ENCODE results near the gene ANKRD33B.

ANKRD33B gene

DNA sequence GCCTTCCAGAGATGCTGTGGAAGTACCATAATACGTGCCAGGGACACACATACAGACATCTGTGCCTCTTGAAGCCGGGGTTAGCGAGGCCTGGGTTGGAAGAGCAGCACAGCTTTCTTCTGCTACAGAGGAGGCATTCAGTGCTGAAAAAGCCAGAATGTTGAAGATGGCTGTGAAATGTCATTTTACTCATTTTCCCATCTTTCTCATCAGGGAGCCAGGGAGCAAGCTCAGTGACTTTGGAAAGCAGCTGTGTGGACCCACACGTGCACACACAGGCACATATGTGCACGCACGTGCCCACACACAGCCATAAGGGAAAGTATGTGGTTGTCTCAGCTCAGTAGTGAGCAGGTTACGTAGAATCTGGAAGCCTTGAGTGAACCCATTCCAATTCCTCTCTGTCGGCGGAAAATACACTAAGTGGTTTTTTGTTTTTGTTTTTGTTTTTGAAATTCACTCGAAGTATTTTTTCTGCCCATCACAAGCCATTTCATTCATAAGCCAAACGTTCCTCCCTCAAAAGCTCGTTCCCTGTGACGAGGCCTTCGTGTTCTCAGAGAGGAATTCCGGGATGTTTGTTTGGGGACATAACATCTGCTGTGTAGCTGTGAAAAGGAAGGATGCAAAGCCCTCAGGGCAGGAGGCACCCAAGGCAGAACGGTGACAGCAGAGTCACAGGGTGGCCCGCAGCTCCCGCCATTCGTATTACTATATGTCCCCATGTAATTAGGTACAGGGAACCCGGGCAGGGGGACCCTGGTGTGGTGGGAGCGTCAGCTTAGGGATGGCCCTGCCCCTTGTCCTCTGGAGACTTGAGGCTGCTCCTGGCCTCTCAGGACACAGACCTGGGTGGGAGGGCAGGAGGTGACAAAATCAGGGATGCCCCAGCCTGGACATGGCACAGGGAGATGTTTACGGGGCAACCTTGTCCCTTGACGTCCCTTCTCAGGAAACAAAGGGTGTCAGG lies 29.0 kb upstream of the ANKRD33B start:
- Histone ChIP-seq H4K8ac (ENCODE audit: low read length) (no peak overlapping the region), H4K91ac (ENCODE audit: low read length) (no peak overlapping the region), H3K36me3 (ENCODE audit: control insufficient read depth in 1 of 2, insufficient read depth in 2 of 2, low read depth in 1 of 2, low read length in 2 of 2) (no peaks in the 10 kb centered on the region), H3K4me1 (ENCODE audit: control insufficient read depth, insufficient read depth, low read depth, low read length) (no peaks in the 10 kb centered on the region), H2AFZ (ENCODE audit: low read depth, low read length) (no peak overlapping the region), H3K4me3 (ENCODE audit: insufficient read depth in 1 of 2, low read depth in 1 of 2, low read length in 2 of 2) (no peak overlapping the region), H3K27me3 (ENCODE audit: control insufficient read depth in 1 of 2, insufficient read depth in 1 of 2, low read length in 2 of 2) (no peaks in the 10 kb centered on the region), H3K27ac (ENCODE audit: low read length, poor library complexity, severe bottlenecking) (no peak overlapping the region), H2BK15ac (ENCODE audit: low read depth, poor library complexity, severe bottlenecking) (no peak overlapping the region), H3K14ac (ENCODE audit: low read length in 2 of 2) (peak overlapping the region in 1 of 2 experiments; percentile 53), H2AK5ac (ENCODE audit: low read length, severe bottlenecking) (peak overlapping the region; percentile 18), H3K79me1 (replicated peaks; ENCODE audit: low read length, poor library complexity, severe bottlenecking) (no peaks in the 10 kb centered on the region), H2BK5ac (ENCODE audit: low read depth, low read length, poor library complexity, severe bottlenecking) (no peak overlapping the region), H3K18ac (ENCODE audit: low read depth in 1 of 2, low read length in 2 of 2) (no peak overlapping the region), H2BK12ac (ENCODE audit: low read length in 2 of 2) (no peak overlapping the region), H3K9ac (ENCODE audit: low read length) (no peak overlapping the region), H2BK120ac (ENCODE audit: low read depth, low read length) (no peak overlapping the region), H3K9me3 (ENCODE audit: control insufficient read depth, low read length) (no peaks in the 10 kb centered on the region), H3K23ac (ENCODE audit: low read length in 2 of 2) (peak overlapping the region in 1 of 2 experiments; percentile 36), H3K4me2 (ENCODE audit: low read length, poor library complexity, severe bottlenecking) (no peak overlapping the region), H3K4ac (ENCODE audit: low read depth in 1 of 2, low read length in 2 of 2) (no peak overlapping the region)
- 85% methylated on average over 20 of the region's 23 CpGs for WGBS
- no peak for DNase-seq

- Histone ChIP-seq H2BK12ac (ENCODE audit: low read length in 2 of 2) (no peak overlapping the region), H3K4me3 (ENCODE audit: insufficient read depth in 1 of 2, low read depth in 1 of 2, low read length in 2 of 2) (no peak overlapping the region), H3K14ac (ENCODE audit: low read length in 2 of 2) (no peak overlapping the region), H2AFZ (ENCODE audit: low read depth, low read length) (no peak overlapping the region), H3K4ac (ENCODE audit: low read depth in 1 of 2, low read length in 2 of 2) (no peak overlapping the region), H3K23ac (ENCODE audit: low read length in 2 of 2) (no peak overlapping the region), H2AK5ac (ENCODE audit: low read length, severe bottlenecking) (no peak overlapping the region), H3K36me3 (ENCODE audit: control insufficient read depth in 1 of 2, insufficient read depth in 2 of 2, low read depth in 1 of 2, low read length in 2 of 2) (no peaks in the 10 kb centered on the region), H3K4me2 (ENCODE audit: low read length, poor library complexity, severe bottlenecking) (no peak overlapping the region), H3K27ac (ENCODE audit: low read length, poor library complexity, severe bottlenecking) (no peak overlapping the region), H4K8ac (ENCODE audit: low read length) (no peak overlapping the region), H2BK15ac (ENCODE audit: low read depth, poor library complexity, severe bottlenecking) (peak overlapping the region; percentile 68), H3K79me1 (replicated peaks; ENCODE audit: low read length, poor library complexity, severe bottlenecking) (no peaks in the 10 kb centered on the region), H2BK120ac (ENCODE audit: low read depth, low read length) (no peak overlapping the region), H3K27me3 (ENCODE audit: control insufficient read depth in 1 of 2, insufficient read depth in 1 of 2, low read length in 2 of 2) (no peaks in the 10 kb centered on the region), H3K9ac (ENCODE audit: low read length) (no peak overlapping the region), H3K9me3 (ENCODE audit: control insufficient read depth, low read length) (no peaks in the 10 kb centered on the region), H3K4me1 (ENCODE audit: control insufficient read depth, insufficient read depth, low read depth, low read length) (no peaks in the 10 kb centered on the region), H3K18ac (ENCODE audit: low read depth in 1 of 2, low read length in 2 of 2) (no peak overlapping the region), H2BK5ac (ENCODE audit: low read depth, low read length, poor library complexity, severe bottlenecking) (no peak overlapping the region), H4K91ac (ENCODE audit: low read length) (no peak overlapping the region)
- WGBS: 52% methylated on average over 3 of the region's 3 CpGs
- DNase-seq: no peak
Measured at GRCh38 chr5:10536511-10536910, 27.4 kb upstream of the ANKRD33B start.

- Histone ChIP-seq H3K18ac (ENCODE audit: low read depth in 1 of 2, low read length in 2 of 2) (no peak overlapping the region), H4K8ac (ENCODE audit: low read length) (no peak overlapping the region), H3K4me1 (ENCODE audit: control insufficient read depth, insufficient read depth, low read depth, low read length) (no peaks in the 10 kb centered on the region), H2BK120ac (ENCODE audit: low read depth, low read length) (no peak overlapping the region), H3K9ac (ENCODE audit: low read length) (no peak overlapping the region), H2BK5ac (ENCODE audit: low read depth, low read length, poor library complexity, severe bottlenecking) (no peak overlapping the region), H3K14ac (ENCODE audit: low read length in 2 of 2) (no peak overlapping the region), H3K4me3 (ENCODE audit: insufficient read depth in 1 of 2, low read depth in 1 of 2, low read length in 2 of 2) (peak overlapping the region in 1 of 2 experiments; percentile 26), H4K91ac (ENCODE audit: low read length) (no peak overlapping the region), H3K4ac (ENCODE audit: low read depth in 1 of 2, low read length in 2 of 2) (no peak overlapping the region), H3K36me3 (ENCODE audit: control insufficient read depth in 1 of 2, insufficient read depth in 2 of 2, low read depth in 1 of 2, low read length in 2 of 2) (no peaks in the 10 kb centered on the region), H3K9me3 (ENCODE audit: control insufficient read depth, low read length) (no peaks in the 10 kb centered on the region), H3K4me2 (ENCODE audit: low read length, poor library complexity, severe bottlenecking) (no peak overlapping the region), H3K27ac (ENCODE audit: low read length, poor library complexity, severe bottlenecking) (no peak overlapping the region), H3K23ac (ENCODE audit: low read length in 2 of 2) (no peak overlapping the region), H2AFZ (ENCODE audit: low read depth, low read length) (no peak overlapping the region), H3K79me1 (replicated peaks; ENCODE audit: low read length, poor library complexity, severe bottlenecking) (no peaks in the 10 kb centered on the region), H3K27me3 (ENCODE audit: control insufficient read depth in 1 of 2, insufficient read depth in 1 of 2, low read length in 2 of 2) (no peaks in the 10 kb centered on the region), H2BK15ac (ENCODE audit: low read depth, poor library complexity, severe bottlenecking) (no peak overlapping the region), H2AK5ac (ENCODE audit: low read length, severe bottlenecking) (no peak overlapping the region), H2BK12ac (ENCODE audit: low read length in 2 of 2) (no peak overlapping the region)
- 50% methylated on average over 13 of the region's 13 CpGs for WGBS
- no peak for DNase-seq
Measured at GRCh38 chr5:10536931-10537579, 26.8 kb upstream of the ANKRD33B start.

GRCh38 chr5:10537624-10538023 lies 26.2 kb upstream of the ANKRD33B start:
- WGBS: 70% methylated on average over 2 of the region's 4 CpGs
- Histone ChIP-seq H4K8ac (ENCODE audit: low read length) (no peak overlapping the region), H2AFZ (ENCODE audit: low read depth, low read length) (no peak overlapping the region), H3K4ac (ENCODE audit: low read depth in 1 of 2, low read length in 2 of 2) (no peak overlapping the region), H4K91ac (ENCODE audit: low read length) (no peak overlapping the region), H2AK5ac (ENCODE audit: low read length, severe bottlenecking) (no peak overlapping the region), H2BK12ac (ENCODE audit: low read length in 2 of 2) (no peak overlapping the region), H3K23ac (ENCODE audit: low read length in 2 of 2) (no peak overlapping the region), H2BK15ac (ENCODE audit: low read depth, poor library complexity, severe bottlenecking) (no peak overlapping the region), H3K9ac (ENCODE audit: low read length) (no peak overlapping the region), H2BK120ac (ENCODE audit: low read depth, low read length) (no peak overlapping the region), H3K4me2 (ENCODE audit: low read length, poor library complexity, severe bottlenecking) (no peak overlapping the region), H3K27ac (ENCODE audit: low read length, poor library complexity, severe bottlenecking) (no peak overlapping the region), H3K36me3 (ENCODE audit: control insufficient read depth in 1 of 2, insufficient read depth in 2 of 2, low read depth in 1 of 2, low read length in 2 of 2) (no peaks in the 10 kb centered on the region), H2BK5ac (ENCODE audit: low read depth, low read length, poor library complexity, severe bottlenecking) (no peak overlapping the region), H3K18ac (ENCODE audit: low read depth in 1 of 2, low read length in 2 of 2) (no peak overlapping the region), H3K79me1 (replicated peaks; ENCODE audit: low read length, poor library complexity, severe bottlenecking) (no peaks in the 10 kb centered on the region), H3K9me3 (ENCODE audit: control insufficient read depth, low read length) (no peaks in the 10 kb centered on the region), H3K14ac (ENCODE audit: low read length in 2 of 2) (no peak overlapping the region), H3K4me1 (ENCODE audit: control insufficient read depth, insufficient read depth, low read depth, low read length) (no peaks in the 10 kb centered on the region), H3K27me3 (ENCODE audit: control insufficient read depth in 1 of 2, insufficient read depth in 1 of 2, low read length in 2 of 2) (no peaks in the 10 kb centered on the region), H3K4me3 (ENCODE audit: insufficient read depth in 1 of 2, low read depth in 1 of 2, low read length in 2 of 2) (no peak overlapping the region)
- no peak for DNase-seq
